ENCODE measurements around the gene GLIS2. TPM values are rescaled to one million over a fixed set of nuclear protein-coding genes. Genes with fewer than 3 reads are reported as not detected.
A peak's percentile ranks its signal among the peaks of the same experiment; 100 is the strongest.

The GLIS2 gene
- total and polyA plus RNA-seq, 2 of the 4 experiments (the other 2 are of a cell fraction) = 0.36 to 8.4 TPM

GRCh38 chr16:4273858-4274311 is 42.0 kb upstream of the GLIS2 start:
- Histone ChIP-seq H3K18ac (ENCODE audit: low read depth, low read length) (no peak overlapping the region; the same call in 1 of the 2 replicates), H3K56ac (ENCODE audit: extremely low read depth, insufficient read depth, low read length) (peak overlapping the region; percentile 17; the same call in 1 of the 2 replicates), H3K79me1 (ENCODE audit: low read depth in 1 of 2, low read length in 2 of 2) (peaks cover 12 to 23% of the 10 kb centered on the region in 2 experiments), H3K9ac (ENCODE audit: low read depth, low read length) (peak overlapping the region; percentile 52), H2BK120ac (ENCODE audit: low read depth, low read length) (peak overlapping the region; percentile 46; the same call in 1 of the 2 replicates), H3K4me1 (ENCODE audit: control insufficient read depth, insufficient read depth, low read length) (no peaks in the 10 kb centered on the region), H2AK5ac (ENCODE audit: low read depth, low read length) (no peak overlapping the region), H2BK15ac (ENCODE audit: low read depth, low read length) (no peak overlapping the region), H3K27me3 (ENCODE audit: control insufficient read depth, insufficient read depth, low read length) (no peaks in the 10 kb centered on the region), H3K36me3 (ENCODE audit: control insufficient read depth, insufficient read depth, low read length) (no peaks in the 10 kb centered on the region), H3K9me3 (ENCODE audit: control insufficient read depth, insufficient read depth, low read length) (no peaks in the 10 kb centered on the region), H4K8ac (ENCODE audit: low read depth in 2 of 2, low read length in 2 of 2) (peak overlapping the region in 1 of 2 experiments; percentile 68; a peak in 1 of 4 replicates), H3K9me1 (ENCODE audit: insufficient read depth, low read length) (peaks cover 4% of the 10 kb centered on the region), H3K23ac (ENCODE audit: low read depth, low read length) (peak overlapping the region; percentile 95), H4K5ac (ENCODE audit: low read depth, low read length) (peak overlapping the region; percentile 3; the same call in 1 of the 2 replicates), H3K4ac (ENCODE audit: low read depth, low read length) (peak overlapping the region; percentile 11; the same call in 1 of the 2 replicates), H2AFZ (replicated peaks; ENCODE audit: low read length, poor library complexity) (peak overlapping the region; percentile 96), H4K91ac (ENCODE audit: insufficient read depth, low read depth, low read length) (no peak overlapping the region; the same call in 1 of the 2 replicates), H3K4me3 (ENCODE audit: insufficient read depth, low read depth, low read length) (peak overlapping the region; percentile 83), H4K20me1 (ENCODE audit: insufficient read depth, low read length) (peaks cover 3% of the 10 kb centered on the region; the same call in 1 of the 2 replicates), H2AK9ac (replicated peaks; ENCODE audit: low read depth, low read length, poor library complexity) (peak overlapping the region; percentile 95), H3K4me2 (ENCODE audit: low read depth, low read length) (peak overlapping the region; percentile 75), H2BK20ac (ENCODE audit: low read depth, low read length) (no peak overlapping the region; the same call in 1 of the 2 replicates), H3K14ac (replicated peaks; ENCODE audit: low read depth, low read length) (0 out of 2 replicates have a peak overlapping the region, but pooled peaks have one; percentile 63), H3K27ac (ENCODE audit: insufficient read depth, low read length) (peak overlapping the region; percentile 81), H2BK5ac (ENCODE audit: low read depth, low read length, poor library complexity, severe bottlenecking) (peak overlapping the region; percentile 52)
- TF ChIP-seq CEBPB (IDR thresholded peaks at IDR 0.05; ENCODE audit: low read depth, low read length) (0 out of 2 replicates have a peak, but pooled peaks have one; percentile 16), CHD1 (IDR thresholded peaks at IDR 0.05; ENCODE audit: low read depth, low read length) (no peak), MXI1 (IDR thresholded peaks at IDR 0.05; ENCODE audit: borderline replicate concordance, low read depth, low read length) (no peak)
- TF ChIP-seq, protein P1, sequence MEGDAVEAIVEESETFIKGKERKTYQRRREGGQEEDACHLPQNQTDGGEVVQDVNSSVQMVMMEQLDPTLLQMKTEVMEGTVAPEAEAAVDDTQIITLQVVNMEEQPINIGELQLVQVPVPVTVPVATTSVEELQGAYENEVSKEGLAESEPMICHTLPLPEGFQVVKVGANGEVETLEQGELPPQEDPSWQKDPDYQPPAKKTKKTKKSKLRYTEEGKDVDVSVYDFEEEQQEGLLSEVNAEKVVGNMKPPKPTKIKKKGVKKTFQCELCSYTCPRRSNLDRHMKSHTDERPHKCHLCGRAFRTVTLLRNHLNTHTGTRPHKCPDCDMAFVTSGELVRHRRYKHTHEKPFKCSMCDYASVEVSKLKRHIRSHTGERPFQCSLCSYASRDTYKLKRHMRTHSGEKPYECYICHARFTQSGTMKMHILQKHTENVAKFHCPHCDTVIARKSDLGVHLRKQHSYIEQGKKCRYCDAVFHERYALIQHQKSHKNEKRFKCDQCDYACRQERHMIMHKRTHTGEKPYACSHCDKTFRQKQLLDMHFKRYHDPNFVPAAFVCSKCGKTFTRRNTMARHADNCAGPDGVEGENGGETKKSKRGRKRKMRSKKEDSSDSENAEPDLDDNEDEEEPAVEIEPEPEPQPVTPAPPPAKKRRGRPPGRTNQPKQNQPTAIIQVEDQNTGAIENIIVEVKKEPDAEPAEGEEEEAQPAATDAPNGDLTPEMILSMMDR (conservative IDR thresholded peaks at IDR 0.05; ENCODE audit: low read depth, low read length) = peak; percentile 32; the same call in 1 of the 2 replicates
- ChIA-PET CTCF (interaction anchor here (0.9 to 1.4 kb wide), 4 partner anchors 36 to 592 kb away, joined by 3 to 8 read pairs (median 4); no protein-coding TSS in a partner anchor), POLR2A (ENCODE audit: unreplicated experiment) (no interaction called here)
- peak; percentile 22 for DNase-seq
- no TSS peak for BruUV-seq (replicated peaks)
- ATAC-seq (ENCODE audit: low read depth) = peak; percentile 2
- in situ Hi-C loops (cut with MboI; ENCODE audit: low sequenced_read_pairs) = no loop called here
- intact Hi-C loops (cut with micrococcal nuclease) = loop anchor here (5.0 kb wide), 2 partner anchors 43 to 128 kb away; partner anchors contain the start of gene GLIS2
- dilution Hi-C loops (cut with HindIII; ENCODE audit: low sequenced_read_pairs, unreplicated experiment) = no loop called here
- 0% methylated on average over 13 of the region's 25 CpGs; no CpG with 5 or more reads in 1 of the 2 experiments for WGBS, 2 experiments (ENCODE audit: extremely low coverage in 2 of 2, insufficient read length in 1 of 2)

Data from IMR-90 (cell line).